ENCODE results near the gene CD2.
"Not testable (repeated sequence)": the region's sequence is repeated elsewhere in the genome, so short reads cannot be mapped to it uniquely, and the experiment has no call there.

The CD2 gene

GRCh38 chr1:116732726-116733125, 21.5 kb upstream of the CD2 start:
- DNase-seq, result no peak

DNA sequence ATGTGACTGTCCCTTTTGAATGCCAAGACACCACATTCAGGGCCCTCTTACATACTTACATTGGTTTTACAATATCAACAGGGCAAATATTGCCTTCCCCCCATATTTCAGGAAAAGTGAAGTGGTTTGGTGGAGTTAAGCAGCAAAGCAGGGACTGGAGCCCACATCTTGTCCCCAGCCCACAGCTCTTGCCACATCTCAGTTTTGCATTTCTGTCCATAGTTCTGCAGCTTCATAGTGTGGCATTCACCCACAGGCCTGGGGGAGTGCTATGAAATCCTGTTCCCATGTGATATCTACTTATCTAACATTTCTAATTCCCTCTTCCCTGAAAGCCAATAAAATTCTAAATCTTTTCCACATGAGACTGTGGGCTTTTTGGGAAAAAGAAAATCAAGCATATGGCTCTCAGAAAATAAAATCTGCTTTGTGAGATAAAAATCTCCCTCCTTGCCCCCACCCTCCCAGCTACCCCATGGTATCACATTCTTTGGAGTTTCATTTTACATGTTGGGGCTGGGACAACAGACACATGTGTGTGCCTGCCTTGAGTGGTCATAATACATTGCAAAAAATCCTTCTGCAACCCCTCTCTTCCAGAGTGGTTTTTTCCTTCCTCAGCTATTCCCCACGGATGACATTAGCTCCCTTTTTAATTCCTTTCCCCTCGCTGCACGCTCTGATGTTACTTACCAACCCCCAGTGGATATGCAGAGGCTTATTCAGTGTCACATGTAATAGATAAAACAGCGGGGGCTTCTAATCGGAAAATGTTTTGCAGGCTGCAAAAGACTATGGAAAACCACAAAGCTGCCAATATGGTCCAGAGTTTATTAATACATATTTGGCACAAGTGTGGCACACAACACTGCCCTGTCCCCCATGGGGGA, 20.5 kb upstream of the CD2 start:
- no peak for DNase-seq

DNA sequence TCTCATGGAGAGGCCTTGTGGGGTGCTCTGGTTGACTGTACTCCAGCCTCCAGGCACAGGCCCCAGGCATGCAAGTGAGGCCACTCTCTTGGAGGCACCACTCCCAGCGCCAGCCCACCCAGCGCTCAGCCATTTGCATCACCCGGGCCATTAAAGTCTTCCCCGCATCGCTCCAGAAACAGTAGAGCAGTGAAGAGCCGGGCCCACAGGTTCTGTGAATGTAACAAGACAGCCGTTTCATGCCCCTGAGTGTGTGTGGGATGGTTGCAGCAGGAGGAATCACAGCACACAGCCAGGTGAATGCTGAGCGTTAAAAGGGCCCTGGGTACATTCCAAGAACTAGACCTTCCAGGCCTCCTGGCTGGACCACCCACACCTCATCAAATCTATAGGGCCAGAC, 19.0 kb upstream of the CD2 start:
- no peak for DNase-seq

GRCh38 chr1:116737020-116737854, 17.0 kb upstream of the CD2 start:
- DNase-seq, result peak; percentile 70

GRCh38 chr1:116737855-116738321, 16.3 kb upstream of the CD2 start:
- DNase-seq, result no peak

GRCh38 chr1:116738673-116739370, 15.4 kb upstream of the CD2 start:
- no peak for DNase-seq

DNA sequence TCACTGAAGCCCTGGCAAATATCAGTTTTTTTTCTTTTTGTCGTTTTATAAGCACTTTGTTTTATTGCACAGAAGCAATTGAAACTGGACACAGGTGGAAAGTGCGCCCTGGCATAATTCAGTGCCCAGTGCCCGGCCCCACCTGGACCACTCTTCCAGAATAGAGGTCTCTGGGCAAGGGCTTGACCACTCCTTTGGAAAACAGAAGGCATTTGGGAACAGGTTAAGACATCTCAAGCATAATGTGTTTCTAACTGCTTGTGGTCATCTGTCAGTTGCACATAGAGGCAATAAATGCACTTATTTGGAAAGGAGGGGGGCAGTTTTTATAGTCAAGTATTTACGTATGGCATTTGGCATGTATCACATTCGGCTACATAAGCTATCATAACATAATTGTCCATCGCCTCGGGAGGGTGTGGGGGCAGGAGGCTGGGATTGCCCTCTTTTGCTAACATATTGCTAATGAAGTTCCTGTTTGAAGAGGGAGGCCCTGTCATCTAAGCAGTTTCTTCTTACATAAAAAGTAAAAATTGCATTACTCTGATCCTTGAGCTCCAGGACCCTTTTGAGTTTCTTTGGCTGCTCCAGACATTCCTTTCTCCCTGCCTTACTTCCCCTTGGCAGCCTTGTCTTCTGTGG, 14.7 kb upstream of the CD2 start:
- no peak for DNase-seq

DNA sequence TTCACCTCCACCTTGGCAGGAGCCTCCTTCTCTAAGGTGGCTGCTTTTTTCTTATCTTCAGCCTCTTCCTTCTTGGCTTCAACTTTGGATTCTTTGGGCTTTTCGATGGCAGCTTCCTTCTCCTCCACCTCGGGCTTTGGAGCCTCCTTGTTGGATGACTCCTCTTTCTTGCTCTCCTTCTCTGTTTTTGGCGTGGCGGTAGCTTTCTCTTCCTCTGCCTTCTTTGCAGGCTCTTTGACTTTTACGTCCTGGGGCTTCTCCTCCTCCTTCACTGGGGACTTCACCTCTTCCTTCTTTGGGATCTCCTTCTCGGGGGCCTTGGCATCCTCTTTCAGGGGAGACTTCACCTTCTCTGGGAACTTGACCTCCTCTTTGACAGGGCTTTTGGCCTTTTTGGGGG, 13.9 kb upstream of the CD2 start:
- DNase-seq, result no peak

- no peak for DNase-seq
These were observed 13.5 kb upstream of the CD2 start for GRCh38 chr1:116740746-116741145.

DNA sequence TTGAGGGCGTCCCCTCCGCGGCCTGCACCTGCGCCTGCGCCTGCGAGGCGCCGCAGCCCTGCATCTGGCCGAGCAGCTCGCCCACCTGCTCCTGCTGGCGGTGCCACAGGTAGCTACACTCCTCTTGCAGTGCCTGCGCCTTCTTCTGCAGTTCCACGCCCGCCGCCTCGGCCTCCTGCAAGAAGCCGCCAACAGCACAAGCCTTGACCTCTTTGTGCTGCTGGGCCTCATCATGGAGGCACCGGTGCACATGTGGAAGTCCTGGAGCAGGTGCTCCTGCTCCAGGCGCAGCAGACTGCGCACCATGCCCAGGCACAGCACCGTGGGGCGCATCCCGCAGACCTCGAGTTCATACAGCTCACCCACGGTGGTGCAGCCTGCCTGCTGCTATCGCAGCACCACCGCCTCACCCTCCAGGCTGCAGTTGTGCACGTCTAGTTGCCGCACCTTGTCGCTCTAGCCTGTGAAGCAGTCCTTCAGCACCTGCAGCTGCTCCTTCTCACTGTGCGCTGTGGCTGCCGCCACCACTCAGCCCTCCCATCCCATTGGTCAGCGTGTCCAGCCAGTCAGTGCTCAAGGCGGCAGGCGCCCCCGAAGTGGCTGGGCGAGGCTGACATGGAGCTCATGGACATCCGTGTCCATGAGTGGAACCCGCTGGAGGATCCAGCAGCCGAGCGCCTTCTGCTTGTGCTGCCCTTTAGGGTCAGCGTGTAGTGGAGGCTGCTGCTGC, 12.2 kb upstream of the CD2 start:
- DNase-seq, result no peak

- DNase-seq, result no peak
These were observed 10.7 kb upstream of the CD2 start for GRCh38 chr1:116743535-116743934.

- no peak for DNase-seq
These were observed 6.0 kb upstream of the CD2 start for GRCh38 chr1:116748272-116748671.

GRCh38 chr1:116751146-116751545, 3.1 kb upstream of the CD2 start:
- DNase-seq, result no peak

- DNase-seq, result no peak
These were observed 2.6 kb upstream of the CD2 start for GRCh38 chr1:116751621-116752020.

DNA sequence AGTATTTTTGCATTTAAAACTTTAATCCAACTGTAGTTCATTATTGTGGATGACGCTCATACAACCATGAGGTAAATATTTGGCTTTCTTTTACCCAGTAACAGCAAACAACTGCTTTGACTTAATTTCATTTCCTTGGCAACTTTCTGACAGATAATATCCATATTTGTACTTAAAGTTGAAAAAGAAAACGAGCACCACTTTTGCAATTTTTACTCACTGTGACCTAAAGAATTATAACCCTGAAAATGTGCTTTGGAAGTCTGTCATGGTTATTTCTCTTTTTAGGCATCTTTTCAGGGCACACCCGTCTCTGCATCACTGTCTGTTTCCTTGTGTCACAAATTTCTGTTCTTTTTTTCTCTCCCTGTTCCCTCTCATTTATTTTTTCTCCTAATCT, 918 bp upstream of the CD2 start:
- DNase-seq, result no peak

GRCh38 chr1:116755066-116755465, 836 bp downstream of the CD2 start:
- no peak for DNase-seq

DNA sequence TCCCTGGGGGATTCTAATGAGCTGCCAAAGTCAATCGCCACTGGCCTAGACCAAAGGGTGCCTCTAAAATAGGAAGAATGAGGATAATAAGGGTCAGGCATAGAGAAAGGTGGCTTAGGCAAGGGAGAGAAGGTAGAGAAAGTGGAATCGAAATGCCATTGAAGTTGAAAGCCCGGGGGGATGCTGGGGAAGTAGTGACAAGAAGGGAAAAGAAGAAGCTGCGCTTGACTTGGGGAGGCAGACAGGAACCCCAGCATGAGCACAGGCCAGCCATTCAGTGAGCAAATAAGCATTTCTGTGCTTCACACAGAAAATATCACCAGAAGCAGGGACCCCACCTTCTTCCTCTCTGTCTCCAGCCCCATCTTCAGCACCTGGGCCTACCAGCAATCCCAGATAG, 1.5 kb downstream of the CD2 start:
- DNase-seq, result no peak

DNA sequence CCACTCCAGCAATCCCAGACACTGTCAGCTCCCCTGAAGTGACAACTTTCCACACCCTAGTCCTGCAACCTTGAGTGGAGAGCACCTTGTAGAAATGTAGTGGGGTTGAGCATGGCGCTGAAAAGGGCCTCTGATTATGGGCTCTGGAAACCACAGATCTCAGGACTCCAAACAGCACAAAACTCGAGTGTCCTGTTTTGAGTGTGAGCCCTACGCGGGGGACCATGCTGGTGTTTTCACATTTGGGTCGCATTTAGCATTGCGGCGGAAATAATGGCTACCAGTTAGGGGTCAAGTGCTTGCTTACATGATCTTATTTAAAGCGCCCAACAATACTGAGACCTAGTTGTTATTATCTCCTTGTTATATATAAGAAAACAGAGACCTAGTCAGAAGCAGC, 1.9 kb downstream of the CD2 start:
- DNase-seq, result not testable (repeated sequence)

GRCh38 chr1:116758456-116758815, 4.2 kb downstream of the CD2 start:
- not testable (repeated sequence) for DNase-seq

GRCh38 chr1:116759636-116760035, 5.4 kb downstream of the CD2 start:
- DNase-seq, result no peak

- no peak for DNase-seq
These were observed 6.3 kb downstream of the CD2 start for GRCh38 chr1:116760487-116760886.

- no peak for DNase-seq
These were observed 6.9 kb downstream of the CD2 start for GRCh38 chr1:116760996-116761665.

Measured in femur (tissue), 1 donor.